GM19452 (cell line): ENCODE measurements around the gene MAN1A1.

Source experiments
- ATAC-seq: cut with Tn5 transposase; IDR thresholded peaks from one replicate; pipeline ENCODE4 v1.9.1; 2021; ENCODE audit not compliant: unreplicated experiment

Gene MAN1A1

DNA sequence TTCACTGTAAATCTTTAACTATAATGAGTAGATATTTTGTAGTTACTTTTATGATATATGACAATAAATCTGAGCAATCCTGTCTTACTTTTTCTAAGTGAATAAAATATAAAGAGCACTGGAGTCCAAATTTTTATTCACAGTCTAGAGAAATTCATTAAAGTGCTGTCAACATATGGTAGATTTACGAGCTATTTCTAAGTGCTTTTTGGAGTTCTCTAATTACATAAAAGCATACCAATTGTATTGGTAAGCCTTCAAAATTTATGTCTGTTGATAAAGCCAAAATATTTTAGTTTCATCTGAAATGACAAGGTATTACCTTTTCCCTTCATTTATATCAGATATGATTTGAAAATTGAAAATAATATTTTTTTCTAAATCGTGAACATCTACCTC is 75.4 kb downstream of the MAN1A1 start:
- no peak for ATAC-seq

DNA sequence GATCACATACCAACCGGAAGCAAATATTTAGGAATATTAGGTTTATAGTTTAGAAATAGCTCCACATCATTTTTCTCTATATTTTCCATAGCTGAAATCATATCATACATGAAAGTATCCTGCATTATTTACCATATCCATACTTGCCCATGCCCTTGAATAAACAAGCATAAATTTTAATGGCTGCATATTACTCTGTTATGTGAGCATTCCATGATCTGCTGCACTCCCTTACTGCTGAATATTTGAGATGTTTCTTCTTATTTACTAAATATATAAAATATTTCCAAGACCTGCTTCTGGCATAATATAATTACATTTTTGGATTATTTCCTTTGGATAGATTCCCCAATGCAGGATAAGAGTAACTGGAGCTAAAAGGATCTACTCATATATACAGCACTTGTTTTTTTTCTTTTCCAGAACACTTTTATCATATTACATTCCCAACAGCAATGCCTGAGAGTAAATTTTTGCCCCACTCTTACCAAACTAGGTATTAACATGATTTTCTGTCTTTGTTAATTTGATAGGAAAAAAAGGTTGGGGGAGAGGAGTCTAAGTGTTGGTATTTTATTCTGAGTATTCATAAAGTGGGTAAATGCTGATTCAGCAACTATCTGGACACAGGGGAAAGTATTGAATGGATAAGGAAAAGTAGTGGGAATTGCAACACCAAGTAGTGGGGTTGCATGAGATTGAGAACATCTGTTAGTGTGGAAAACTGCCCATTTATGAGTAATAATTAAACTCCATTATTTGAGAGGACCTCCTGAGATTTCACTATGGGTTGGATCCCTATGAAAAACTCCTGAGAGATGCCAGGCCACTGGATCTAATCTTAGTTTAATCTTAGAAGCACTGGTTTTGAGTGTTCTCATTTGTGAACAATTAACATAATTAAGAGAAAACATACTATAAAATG is 76.0 kb downstream of the MAN1A1 start:
- no peak for ATAC-seq

DNA sequence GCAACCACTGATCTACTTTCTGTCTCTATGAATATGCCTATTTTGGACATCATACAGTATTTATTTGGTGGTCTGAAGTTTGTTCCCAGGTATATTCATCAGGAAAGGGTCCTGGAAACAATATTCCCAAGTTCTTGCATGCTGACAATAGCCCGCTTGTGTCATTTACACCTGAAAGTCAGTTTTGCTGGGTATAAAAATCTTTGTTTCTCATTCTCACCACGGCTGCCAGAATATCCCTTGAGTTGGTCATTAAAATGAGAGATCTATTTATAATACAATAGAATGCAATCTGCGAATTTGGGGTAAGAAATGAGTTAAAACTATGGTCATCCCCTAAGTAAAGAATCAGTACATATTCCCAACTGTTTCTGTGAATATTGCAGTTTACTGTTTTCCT is 79.0 kb downstream of the MAN1A1 start:
- no peak for ATAC-seq

DNA sequence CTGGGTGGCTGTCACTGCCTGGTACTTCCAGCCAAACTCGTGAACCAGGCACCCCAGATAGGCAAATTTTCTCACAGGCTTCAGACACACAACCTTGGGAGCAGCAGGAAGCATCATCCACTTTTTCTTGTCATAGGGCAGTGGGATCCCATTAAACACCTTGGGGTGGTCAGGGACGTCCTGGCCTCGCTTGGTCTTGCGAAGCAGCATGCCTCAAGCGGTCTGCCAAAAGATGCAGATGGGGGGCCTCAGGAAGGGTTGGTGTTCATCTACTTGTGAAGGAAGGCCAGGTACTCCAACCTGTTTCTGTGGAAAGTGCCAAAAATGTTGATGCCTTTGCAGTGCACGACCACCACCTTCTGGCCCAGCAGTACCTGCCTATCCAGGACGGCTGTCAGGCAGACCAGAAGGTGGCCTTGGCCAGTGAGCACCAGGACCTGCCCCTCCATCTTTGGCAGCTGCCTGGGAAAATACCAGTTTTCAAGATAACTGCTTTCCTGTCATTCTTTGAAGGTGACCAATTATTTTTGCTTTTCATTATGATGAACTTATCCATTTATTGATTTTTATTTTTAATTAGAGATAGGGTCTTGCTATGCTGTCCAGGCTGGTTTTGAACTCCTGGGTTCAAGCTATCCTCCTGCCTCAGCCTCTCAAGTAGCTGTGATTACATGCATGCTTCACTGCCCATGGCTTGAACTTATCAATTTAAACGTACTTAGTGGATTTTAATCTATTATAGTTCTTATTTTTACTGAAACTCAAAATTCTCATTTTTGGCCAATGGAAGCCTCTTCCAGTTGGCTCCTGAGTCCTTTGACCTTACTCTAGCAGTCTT is 80.1 kb downstream of the MAN1A1 start:
- ATAC-seq: no peak

DNA sequence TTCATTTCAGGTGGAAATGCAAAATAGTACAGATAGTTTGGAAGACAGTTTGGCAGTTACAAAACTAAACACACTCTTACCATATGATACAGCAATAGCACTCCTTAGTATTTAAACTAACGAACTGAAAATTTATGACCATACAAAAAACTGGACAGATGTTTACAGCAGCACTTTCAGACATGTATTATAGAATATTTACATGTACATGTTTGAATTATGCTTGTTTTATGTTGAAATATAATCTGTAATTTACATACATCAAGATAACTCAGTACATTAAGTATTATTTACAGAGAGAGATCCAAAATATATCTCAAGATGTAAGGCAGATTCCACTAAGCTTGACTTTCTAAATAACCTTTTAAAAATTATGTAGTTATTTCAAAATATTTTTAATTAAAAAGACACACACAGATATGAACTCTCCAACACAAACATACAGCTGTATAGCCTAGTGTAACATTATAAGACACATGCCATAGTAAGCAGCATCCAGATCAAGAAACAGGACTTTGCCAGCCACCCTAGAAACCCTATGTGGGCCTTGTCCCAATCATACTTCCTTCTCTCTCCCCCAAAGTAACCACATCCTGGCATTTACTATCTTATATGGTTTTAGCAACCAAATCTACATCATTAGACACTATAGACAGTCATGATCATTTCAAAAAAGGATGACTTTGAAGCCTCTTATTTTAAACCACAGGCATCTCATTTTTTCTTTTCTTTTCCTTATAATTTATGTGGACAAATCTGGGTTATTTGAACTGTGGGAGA is 82.2 kb downstream of the MAN1A1 start:
- ATAC-seq: no peak

DNA sequence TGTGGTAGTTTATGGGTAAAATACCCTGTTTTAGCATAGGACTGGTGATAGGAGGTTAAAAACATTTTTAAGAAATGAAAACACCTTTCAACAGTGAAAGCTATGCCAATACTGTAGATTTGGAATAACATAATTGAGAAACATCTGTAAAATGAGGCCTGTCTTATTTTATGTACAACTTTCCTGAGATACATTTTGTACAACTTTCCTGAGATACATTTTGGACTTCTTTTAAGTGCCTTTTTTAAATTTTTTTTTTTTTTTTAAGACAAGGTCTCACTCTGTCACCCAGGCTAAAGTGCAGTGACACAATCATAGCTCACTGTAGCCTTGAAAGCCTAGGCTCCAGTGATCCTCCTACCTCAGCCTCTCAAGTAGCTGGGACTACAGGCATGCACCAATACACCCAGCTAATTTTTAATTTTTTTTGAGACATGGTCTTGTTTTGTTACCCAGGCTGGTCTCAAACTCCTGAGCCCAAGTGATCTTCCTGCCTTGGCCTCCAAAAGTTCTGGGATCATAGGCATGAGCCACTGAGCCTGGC is 84.6 kb downstream of the MAN1A1 start:
- ATAC-seq: no peak

DNA sequence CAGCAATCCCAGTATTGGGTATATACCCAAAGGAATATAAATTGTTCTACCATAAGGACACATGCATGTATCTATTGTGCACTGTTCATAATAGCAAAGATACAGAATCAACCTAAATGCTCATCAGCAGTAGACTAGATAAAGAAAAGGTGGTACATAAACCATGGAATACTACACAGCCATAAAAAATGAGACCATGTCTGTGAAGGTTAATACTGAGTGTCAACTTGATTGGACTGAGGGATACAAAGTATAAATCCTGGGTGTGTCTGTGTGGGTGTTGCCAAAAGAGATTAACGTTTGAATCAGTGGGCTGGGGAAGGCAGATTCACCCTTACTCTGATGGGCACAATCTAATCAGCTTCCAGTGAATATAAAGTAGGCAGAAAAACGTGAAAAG is 86.9 kb downstream of the MAN1A1 start:
- ATAC-seq: no peak

DNA sequence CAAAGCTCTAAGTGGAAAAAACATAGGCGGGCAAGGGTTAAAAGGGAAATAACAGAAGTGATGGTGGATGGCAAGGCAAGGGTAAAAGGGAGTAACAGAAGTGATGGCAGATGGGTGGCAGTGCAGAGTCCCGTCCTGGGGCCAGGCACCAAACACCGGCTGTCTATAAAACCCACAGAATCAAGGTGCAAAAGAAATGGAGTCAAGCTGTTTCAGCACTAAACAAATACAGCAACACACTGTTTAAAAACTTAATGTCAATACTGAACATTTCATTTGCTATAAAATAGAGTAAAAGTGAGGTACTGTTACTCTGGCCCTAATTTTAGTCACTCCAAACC is 87.6 kb downstream of the MAN1A1 start:
- ATAC-seq: no peak

DNA sequence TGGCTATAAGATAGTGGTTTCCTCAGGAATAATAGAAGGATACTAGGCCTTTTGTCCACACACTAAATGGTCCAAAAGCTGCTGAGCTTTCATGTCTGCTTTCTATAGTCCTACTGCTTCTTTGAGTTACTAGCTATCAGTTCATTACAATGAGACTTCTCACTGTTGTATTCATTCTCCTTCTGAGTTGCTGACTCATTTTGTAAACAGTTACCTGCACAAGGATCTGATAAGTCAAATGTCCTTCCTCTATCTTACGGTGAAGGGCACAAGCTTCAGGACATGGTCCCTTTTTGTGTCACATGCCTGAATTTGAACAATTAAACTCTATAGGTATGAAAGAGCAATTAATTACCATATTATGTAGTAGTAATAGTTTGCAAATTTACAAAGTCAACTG is 90.5 kb downstream of the MAN1A1 start:
- ATAC-seq: no peak

DNA sequence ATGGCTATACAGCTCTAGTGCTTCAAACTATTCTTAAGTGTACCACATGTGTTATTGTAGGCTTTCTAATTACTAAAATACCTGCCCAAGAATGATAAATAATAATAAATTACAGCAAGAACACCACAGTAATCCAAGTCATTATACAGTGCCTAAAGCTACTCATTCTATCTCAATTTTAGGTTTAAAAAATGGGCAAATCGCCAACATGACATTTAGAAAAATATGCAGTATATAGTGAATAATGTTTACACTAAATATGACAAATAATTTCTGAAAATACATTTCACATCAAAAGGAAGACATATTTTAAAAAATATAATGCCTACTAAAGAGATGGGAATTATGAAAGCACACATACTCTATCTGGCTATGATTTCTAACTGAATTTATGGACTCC is 91.8 kb downstream of the MAN1A1 start:
- no peak for ATAC-seq

DNA sequence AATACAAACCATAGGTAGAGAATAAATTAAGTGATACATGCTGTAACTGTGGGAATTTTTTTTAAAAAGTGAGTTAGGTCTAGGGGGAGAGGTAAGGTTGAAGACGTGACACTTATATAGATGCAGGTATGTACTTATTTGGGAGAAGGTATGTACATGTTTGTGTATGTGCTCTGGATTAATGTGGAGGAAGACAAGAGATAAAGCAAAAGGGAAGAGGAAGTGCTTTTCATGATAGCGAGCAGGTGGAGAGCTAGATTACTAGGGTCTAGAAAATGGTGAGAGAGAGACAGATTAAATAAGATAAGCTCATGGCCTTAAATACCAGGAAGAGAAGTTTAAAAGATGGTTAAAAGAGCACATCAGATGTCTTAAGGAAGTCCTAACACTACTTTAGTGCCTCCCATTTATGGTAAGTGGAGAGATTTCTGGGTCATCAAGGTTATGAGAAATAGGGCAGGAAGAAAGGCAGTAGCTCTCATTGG is 92.5 kb downstream of the MAN1A1 start:
- ATAC-seq: no peak

DNA sequence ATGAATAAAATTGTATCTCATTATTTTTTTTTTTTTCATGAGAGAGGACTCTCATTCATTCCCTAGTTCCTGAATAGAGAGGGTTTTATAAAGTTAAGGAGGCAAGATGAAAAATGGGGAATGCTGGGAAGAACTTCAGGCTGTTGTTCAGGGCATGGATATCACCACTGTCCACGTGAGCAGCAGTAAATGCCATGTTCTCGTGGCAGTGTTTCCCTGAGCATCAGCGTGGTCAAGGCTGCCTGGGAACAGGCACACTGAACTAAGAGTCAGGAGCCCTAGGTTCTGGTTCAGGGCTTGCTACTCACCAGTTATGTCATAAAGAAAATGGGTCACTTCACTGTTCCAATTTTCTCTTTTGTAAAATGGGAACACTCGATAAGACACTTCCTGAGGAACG is 93.2 kb downstream of the MAN1A1 start:
- ATAC-seq: no peak

DNA sequence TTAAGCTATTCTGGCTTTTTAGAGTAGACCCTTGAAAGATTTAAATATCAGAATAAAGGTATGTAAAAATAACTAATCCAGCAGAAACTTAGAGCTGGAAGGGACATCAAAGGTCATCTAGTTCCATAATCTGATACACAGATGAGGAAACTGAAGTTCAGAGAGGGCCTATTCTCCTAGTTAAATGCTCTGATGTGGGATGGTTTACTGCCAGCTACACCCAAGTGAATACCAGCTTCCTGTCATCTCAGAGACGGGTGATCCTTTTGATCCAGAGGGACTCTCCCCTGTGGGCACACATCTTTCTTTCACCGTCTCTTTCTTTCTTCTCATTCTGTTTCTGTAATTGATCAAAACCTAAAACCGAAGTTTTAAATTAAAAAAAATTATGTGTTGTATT is 94.1 kb downstream of the MAN1A1 start:
- ATAC-seq: no peak

DNA sequence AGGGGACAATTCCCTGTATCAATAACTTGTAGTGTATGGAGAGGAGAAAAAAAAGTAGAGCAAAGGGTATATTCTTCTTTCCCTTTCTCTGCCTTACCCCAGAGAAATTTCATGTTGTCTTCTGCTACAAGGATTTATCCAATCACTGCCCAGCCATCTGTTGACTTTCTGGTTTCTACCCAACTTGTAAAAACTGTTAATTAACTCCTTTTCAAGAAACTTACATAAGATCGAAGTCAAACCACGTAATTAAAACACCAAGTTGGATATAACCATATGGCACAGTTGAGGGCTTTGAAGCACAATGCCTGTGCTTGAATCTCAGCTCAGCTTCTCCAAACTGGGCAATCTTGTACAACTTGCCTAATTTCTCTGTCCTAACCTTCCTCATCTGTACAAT is 99.5 kb downstream of the MAN1A1 start:
- ATAC-seq: no peak

DNA sequence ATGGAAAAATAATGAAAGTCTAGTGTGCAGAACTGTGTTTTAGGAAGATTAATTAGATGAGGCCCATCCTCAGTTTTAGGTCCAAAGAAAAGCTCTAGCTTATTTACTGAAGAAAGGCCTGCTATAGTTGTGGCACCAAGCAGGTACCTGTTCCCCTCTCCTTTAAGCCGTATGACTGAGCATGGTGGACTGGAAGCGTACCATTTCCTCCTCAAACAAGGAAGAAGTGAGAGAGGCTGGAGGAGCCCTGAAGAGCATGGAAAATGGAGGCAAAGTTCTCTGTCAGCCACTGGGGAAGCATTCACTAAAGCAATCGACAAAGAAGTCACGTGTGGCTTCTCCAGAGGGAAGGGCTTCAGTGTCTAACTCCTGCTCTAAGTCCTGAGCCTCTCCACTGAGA is 100.2 kb downstream of the MAN1A1 start:
- no peak for ATAC-seq

DNA sequence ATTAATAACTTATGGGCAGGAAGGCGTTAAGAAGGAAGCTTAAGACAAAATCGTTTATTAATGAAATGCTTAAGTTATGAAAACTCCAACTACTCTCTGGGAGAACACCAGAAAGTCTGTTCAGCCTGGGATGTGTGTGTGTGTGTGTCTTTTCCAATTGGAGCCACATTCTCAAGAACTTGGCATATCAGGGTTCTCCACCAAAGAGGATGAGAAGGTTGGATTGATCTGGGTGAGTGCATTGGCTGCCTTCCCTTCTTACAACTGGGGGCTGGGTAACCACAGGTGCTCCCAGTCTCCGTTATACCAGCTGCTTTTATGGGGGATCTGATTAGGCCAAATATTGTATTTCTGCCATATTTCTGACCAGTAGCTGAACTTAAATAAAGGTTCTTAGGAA is 102.1 kb downstream of the MAN1A1 start:
- ATAC-seq: no peak

DNA sequence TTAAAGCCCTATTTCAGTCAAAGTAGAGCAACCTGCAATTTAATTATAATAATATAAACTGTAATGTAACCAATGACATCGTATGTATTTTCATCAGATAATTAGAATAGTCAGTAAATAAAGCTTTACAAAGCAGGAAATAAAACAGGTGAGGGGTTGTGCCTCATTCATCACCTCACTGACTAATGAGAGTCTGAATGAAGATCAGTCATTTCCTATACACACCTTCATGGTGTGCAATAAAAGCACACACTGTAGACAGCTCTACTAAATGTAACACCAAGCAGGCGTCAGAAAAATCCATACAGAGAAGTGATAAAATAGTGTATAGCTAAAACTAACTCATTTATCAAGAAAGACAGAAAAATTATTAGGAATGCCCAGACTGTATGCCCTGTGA is 105.9 kb downstream of the MAN1A1 start:
- ATAC-seq: no peak

DNA sequence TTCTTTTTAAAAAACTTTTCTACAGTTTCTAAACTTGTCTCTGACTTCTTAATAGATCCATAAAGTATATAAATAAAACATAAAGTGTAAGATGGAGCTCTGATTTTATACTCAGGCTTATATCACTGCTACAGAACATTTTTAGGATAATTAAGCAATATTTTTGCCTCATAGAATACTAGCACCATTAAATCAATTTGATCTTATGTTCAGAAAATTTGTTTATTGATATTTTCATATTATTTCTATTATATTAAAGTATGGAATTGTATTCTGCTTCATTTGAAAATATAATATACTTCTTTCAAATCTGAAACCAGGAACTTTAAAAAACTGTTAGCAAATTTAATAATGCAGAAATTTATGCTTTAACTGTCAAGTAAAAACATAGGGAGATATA is 106.5 kb downstream of the MAN1A1 start:
- ATAC-seq: no peak

DNA sequence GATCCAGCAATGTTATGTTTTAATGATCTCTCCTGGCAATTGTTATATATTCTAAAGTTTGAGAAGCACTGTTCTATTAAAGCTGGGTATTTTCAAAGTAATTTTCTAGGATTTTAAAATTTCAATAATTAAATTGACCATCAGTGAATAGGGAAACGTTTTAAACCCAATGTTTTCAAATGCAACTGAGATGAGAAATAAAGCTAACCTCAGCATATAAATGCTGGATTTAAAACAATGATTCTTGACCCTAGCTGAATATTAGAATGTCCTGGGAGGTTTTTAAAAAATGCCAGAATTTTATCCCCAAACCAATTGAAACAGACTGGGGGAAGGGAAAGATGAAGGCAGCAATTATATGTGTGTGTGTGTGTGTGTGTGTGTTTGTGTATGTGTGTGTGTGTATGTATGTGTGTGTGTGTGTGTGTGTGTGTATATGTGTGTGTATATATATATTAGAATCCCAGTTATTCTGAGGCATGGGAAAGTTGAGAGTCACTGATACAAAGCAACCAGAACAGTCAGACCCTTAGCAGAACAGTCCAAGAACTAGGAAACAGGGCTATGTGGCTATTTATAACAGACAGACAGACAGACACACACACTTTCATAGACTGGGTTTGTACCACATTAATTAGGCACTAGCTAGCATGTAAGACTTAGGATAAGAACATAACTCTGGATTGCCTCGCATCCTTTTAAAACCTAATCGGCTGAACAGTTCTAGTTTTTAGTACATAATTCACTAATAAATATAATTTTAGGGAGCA is 107.8 kb downstream of the MAN1A1 start:
- no peak for ATAC-seq

DNA sequence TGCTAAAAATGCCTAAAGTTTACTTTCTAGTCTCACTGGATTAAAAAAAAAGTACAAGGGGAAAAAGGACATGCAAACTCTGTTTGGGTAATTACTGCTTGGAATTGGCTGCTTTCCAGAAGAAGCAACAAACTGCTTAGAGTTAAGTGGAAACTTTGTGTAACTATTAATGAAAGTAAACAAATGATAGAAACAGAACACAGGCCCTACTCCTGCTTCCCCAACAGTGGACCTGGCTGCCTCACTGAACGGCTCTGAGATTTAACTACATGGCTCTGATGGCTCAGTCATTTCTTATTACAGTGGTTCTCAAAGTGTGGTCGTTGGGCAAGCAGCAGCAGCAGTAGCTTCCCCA is 108.5 kb downstream of the MAN1A1 start:
- no peak for ATAC-seq
